Ramos (cell line): Measurements from ENCODE around the gene EML5.

Experiments used
- in situ Hi-C: fragments of 300-500 bp; cut with MboI; formaldehyde crosslinking; loops from one replicate; pipeline ENCODE4 v1.14.3; 2022; ENCODE audit warnings: low sequenced_read_pairs; ENCODE audit not compliant: unreplicated experiment

The EML5 gene

GRCh38 chr14:88628033-88628432 is 164.7 kb downstream of the EML5 start:
- in situ Hi-C loops, result no loop called here

- in situ Hi-C loops, result no loop called here
Measured at GRCh38 chr14:88625671-88626070, 167.1 kb downstream of the EML5 start.

- in situ Hi-C loops, result no loop called here
Measured at GRCh38 chr14:88621100-88621499, 171.7 kb downstream of the EML5 start.

GRCh38 chr14:88618476-88618875 is 174.3 kb downstream of the EML5 start:
- in situ Hi-C loops, result no loop called here

- in situ Hi-C loops, result no loop called here
Measured at GRCh38 chr14:88617479-88617878, 175.3 kb downstream of the EML5 start.

GRCh38 chr14:88616697-88617096 is 176.1 kb downstream of the EML5 start:
- in situ Hi-C loops, result no loop called here

GRCh38 chr14:88614218-88614907 is 178.4 kb downstream of the EML5 start:
- in situ Hi-C loops, result no loop called here

- in situ Hi-C loops, result no loop called here
Measured at GRCh38 chr14:88613552-88614010, 179.2 kb downstream of the EML5 start.

GRCh38 chr14:88612981-88613380 is 179.8 kb downstream of the EML5 start:
- in situ Hi-C loops, result no loop called here

GRCh38 chr14:88611878-88612277 is 180.9 kb downstream of the EML5 start:
- in situ Hi-C loops, result no loop called here

- in situ Hi-C loops, result no loop called here
Measured at GRCh38 chr14:88607829-88608228, 184.9 kb downstream of the EML5 start.

GRCh38 chr14:88605594-88605993 is 187.2 kb downstream of the EML5 start:
- in situ Hi-C loops, result no loop called here

- in situ Hi-C loops, result no loop called here
Measured at GRCh38 chr14:88604212-88604611, 188.5 kb downstream of the EML5 start.

GRCh38 chr14:88599761-88600439 is 192.9 kb downstream of the EML5 start:
- in situ Hi-C loops, result no loop called here

- in situ Hi-C loops, result no loop called here
Measured at GRCh38 chr14:88599326-88599725, 193.4 kb downstream of the EML5 start.

- in situ Hi-C loops, result no loop called here
Measured at GRCh38 chr14:88598097-88598675, 194.6 kb downstream of the EML5 start.

- in situ Hi-C loops, result no loop called here
Measured at GRCh38 chr14:88597601-88598000, 195.2 kb downstream of the EML5 start.

- in situ Hi-C loops, result no loop called here
Measured at GRCh38 chr14:88597038-88597437, 195.7 kb downstream of the EML5 start.

- in situ Hi-C loops, result no loop called here
Measured at GRCh38 chr14:88592031-88592430, 200.7 kb downstream of the EML5 start.

- in situ Hi-C loops, result no loop called here
Measured at GRCh38 chr14:88590173-88590572, 202.6 kb downstream of the EML5 start.

- in situ Hi-C loops, result no loop called here
Measured at GRCh38 chr14:88588081-88588480, 204.7 kb downstream of the EML5 start.
